Measurements from ENCODE around the gene LRRFIP1. TPM values are rescaled to one million over a fixed set of nuclear protein-coding genes. Genes with fewer than 3 reads are reported as not detected.
A peak's percentile ranks its signal among the peaks of the same experiment; 100 is the strongest.

LRRFIP1 gene
- total and polyA plus RNA-seq, 9 of the 15 experiments (the other 6 are each of a cell fraction or from before 2014, with no cell fraction given), result 13.1 to 45.2 (median 31.3) TPM

DNA sequence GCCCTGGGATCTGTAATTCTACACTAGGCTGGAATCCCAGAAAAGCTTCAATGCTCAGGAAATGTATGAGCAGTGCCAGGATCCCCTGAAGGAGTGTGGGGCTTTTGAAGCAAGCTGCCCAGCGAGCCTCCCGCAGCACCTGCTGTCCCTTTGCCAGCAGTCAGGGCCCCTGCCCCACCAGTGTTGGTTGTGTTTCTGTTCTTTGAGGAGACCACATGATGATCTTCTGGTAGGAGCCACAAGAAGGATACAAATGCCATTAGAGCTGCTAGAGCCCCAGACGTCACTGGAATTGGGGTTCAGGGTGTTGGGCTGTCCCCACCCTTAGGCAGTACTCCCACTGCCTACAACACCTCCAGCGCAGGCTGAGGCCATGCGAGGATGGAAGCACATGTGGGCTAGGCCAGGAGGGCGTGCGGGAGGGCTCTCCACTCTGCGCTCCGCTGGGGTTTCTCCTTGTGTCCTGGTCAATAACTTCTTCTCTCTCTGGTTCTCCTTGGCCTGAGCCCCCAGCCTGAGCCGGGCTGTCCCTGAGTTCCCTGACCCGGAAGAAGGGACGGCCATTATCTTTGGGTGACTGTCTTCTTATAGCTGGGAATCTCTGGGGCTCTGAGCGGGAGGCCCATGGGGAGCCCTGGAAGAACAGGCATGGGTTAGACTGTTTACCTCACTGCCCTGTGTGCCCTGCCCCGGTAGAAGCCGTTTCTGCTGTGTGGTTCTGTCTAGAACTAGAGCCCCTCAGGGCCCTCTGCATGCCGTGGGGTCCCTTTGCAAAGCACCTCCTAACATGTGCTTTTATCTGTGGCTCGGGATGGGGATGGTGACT, 73.9 kb downstream of the LRRFIP1 start:
- Histone ChIP-seq H3K9me1 (ENCODE audit: control insufficient read depth, insufficient read depth, low read length) (peaks cover 8% of the 10 kb centered on the region), H2AFZ (ENCODE audit: low read depth, low read length) (no peak overlapping the region), H3K27ac (ENCODE audit: extremely low read depth, low read depth, low read length) (peak overlapping the region; percentile 35; the same call in 1 of the 3 replicates), H3K9me3 (replicated peaks; ENCODE audit: control insufficient read depth, insufficient read depth, low read depth, low read length) (no peaks in the 10 kb centered on the region), H3K36me3 (ENCODE audit: control insufficient read depth, insufficient read depth, low read length) (no peaks in the 10 kb centered on the region), H3K4me2 (ENCODE audit: insufficient read depth, low read length) (peak overlapping the region; percentile 71; the same call in 1 of the 2 replicates), H3K79me2 (ENCODE audit: control insufficient read depth, insufficient read depth, low read length) (peaks cover 90% of the 10 kb centered on the region), H3K27me3 (ENCODE audit: control insufficient read depth in 2 of 2, insufficient read depth in 2 of 2, low read length in 2 of 2) (no peaks in the 10 kb centered on the region), H4K20me1 (replicated peaks; ENCODE audit: control insufficient read depth, insufficient read depth, low read length) (peaks cover 6% of the 10 kb centered on the region; the same call in 1 of the 2 replicates), H3K4me1 (replicated peaks in 1 of 2; ENCODE audit: control insufficient read depth in 2 of 2, insufficient read depth in 2 of 2, low read length in 2 of 2) (peaks cover 38 to 39% of the 10 kb centered on the region in 2 experiments), H3K9ac (ENCODE audit: insufficient read depth in 1 of 2, low read depth in 2 of 2, low read length in 2 of 2) (peak overlapping the region in 1 of 2 experiments; percentile 79; a peak in 2 of 4 replicates), H3K4me3 (no peak overlapping the region)
- DNase-seq (ENCODE audit: extremely low read depth in 1 of 4, low spot score in 3 of 4), result no peak
- intact Hi-C loops (cut with micrococcal nuclease) (no loop called here), in situ Hi-C loops (cut with MboI) (no loop called here)
- BruUV-seq (replicated peaks), result no TSS peak
- peak; percentile 26 for ATAC-seq
- TF ChIP-seq RBFOX2 (IDR thresholded peaks at IDR 0.05; ENCODE audit: low read depth, low read length), result 0 out of 2 replicates have a peak, but pooled peaks have one; percentile 10
- TF ChIP-seq SMARCE1 (IDR thresholded peaks at IDR 0.05), result no peak
- CTCF ChIA-PET (ENCODE audit: low intra/inter-chr PET ratio), result no interaction called here
- POLR2A ChIA-PET, result interaction anchor here (0.7 to 1.1 kb wide), 3 partner anchors 8 to 615 kb away, joined by 3 read pairs; no protein-coding TSS in a partner anchor
- WGBS (ENCODE audit: insufficient coverage, low coverage, missing lambda C conversion rate), result 43% methylated on average over 13 of the region's 17 CpGs
- FAIRE-seq, result no peak

DNA sequence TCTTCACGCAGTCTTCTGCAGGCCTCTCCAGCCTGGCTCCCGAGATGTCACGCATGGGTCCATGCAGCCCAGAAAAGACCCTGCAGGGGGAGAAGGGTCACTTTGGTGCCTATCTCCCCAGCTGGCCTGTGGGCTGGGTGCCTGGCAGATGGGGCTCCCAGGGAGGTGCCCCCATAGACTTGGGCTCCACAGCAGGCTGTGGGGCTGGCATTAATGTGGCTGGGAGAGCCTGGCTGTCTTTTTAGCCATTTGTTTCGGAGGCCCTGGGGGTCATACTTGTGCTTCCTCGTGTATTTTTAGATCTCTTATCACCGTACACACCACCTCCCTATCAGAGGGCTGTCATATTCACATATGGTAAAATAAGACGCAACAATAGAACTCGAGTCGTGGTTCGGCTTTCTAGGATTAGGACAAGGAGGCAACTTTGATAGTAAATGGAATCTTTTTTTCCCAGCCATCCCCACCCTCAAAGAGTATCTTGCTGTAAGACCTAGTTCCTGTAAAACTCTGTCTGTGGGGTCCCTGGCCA, 74.5 kb downstream of the LRRFIP1 start:
- Histone ChIP-seq H3K9me3 (replicated peaks; ENCODE audit: control insufficient read depth, insufficient read depth, low read depth, low read length) (no peaks in the 10 kb centered on the region), H3K4me1 (replicated peaks in 1 of 2; ENCODE audit: control insufficient read depth in 2 of 2, insufficient read depth in 2 of 2, low read length in 2 of 2) (peaks cover 33 to 39% of the 10 kb centered on the region in 2 experiments), H3K4me2 (ENCODE audit: insufficient read depth, low read length) (peak overlapping the region; percentile 71), H3K4me3 (no peak overlapping the region), H3K27ac (ENCODE audit: extremely low read depth, low read depth, low read length) (peak overlapping the region; percentile 15; the same call in 2 of the 3 replicates), H3K9ac (ENCODE audit: insufficient read depth in 1 of 2, low read depth in 2 of 2, low read length in 2 of 2) (peak overlapping the region; percentile 47 to 83), H2AFZ (ENCODE audit: low read depth, low read length) (no peak overlapping the region), H3K27me3 (ENCODE audit: control insufficient read depth in 2 of 2, insufficient read depth in 2 of 2, low read length in 2 of 2) (no peaks in the 10 kb centered on the region), H3K9me1 (ENCODE audit: control insufficient read depth, insufficient read depth, low read length) (peaks cover 8% of the 10 kb centered on the region), H3K36me3 (ENCODE audit: control insufficient read depth, insufficient read depth, low read length) (no peaks in the 10 kb centered on the region), H3K79me2 (ENCODE audit: control insufficient read depth, insufficient read depth, low read length) (peaks cover 84% of the 10 kb centered on the region), H4K20me1 (replicated peaks; ENCODE audit: control insufficient read depth, insufficient read depth, low read length) (peaks cover 6% of the 10 kb centered on the region; the same call in 1 of the 2 replicates)
- peak in 1 of 4 experiments; percentile 36 for DNase-seq (ENCODE audit: extremely low read depth in 1 of 4, low spot score in 3 of 4)
- intact Hi-C loops (cut with micrococcal nuclease), result no loop called here
- BruUV-seq (replicated peaks), result no TSS peak
- ChIA-PET POLR2A (interaction anchor here (0.6 to 1.9 kb wide), 3 partner anchors 8 to 614 kb away, joined by 3 to 11 read pairs (median 3); no protein-coding TSS in a partner anchor), CTCF (ENCODE audit: low intra/inter-chr PET ratio) (no interaction called here)
- WGBS (ENCODE audit: insufficient coverage, low coverage, missing lambda C conversion rate), result 12% methylated on average over 9 of the region's 10 CpGs
- ATAC-seq, result peak; percentile 32
- no peak for FAIRE-seq
- in situ Hi-C loops (cut with MboI), result no loop called here
- TF ChIP-seq TCF3 (CRISPR knock-in tag; IDR thresholded peaks at IDR 0.05), result peak; percentile 22; the same call in 1 of the 2 replicates
- TF ChIP-seq, protein P1, sequence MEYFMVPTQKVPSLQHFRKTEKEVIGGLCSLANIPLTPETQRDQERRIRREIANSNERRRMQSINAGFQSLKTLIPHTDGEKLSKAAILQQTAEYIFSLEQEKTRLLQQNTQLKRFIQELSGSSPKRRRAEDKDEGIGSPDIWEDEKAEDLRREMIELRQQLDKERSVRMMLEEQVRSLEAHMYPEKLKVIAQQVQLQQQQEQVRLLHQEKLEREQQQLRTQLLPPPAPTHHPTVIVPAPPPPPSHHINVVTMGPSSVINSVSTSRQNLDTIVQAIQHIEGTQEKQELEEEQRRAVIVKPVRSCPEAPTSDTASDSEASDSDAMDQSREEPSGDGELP (CRISPR knock-in tag; IDR thresholded peaks at IDR 0.05; ENCODE audit: borderline replicate concordance), result 0 out of 2 replicates have a peak, but pooled peaks have one; percentile 21
- no peak for TF ChIP-seq EWSR1 (IDR thresholded peaks at IDR 0.05; ENCODE audit: borderline replicate concordance, low read depth, partially characterized antibody)
- TF ChIP-seq, protein P2, sequence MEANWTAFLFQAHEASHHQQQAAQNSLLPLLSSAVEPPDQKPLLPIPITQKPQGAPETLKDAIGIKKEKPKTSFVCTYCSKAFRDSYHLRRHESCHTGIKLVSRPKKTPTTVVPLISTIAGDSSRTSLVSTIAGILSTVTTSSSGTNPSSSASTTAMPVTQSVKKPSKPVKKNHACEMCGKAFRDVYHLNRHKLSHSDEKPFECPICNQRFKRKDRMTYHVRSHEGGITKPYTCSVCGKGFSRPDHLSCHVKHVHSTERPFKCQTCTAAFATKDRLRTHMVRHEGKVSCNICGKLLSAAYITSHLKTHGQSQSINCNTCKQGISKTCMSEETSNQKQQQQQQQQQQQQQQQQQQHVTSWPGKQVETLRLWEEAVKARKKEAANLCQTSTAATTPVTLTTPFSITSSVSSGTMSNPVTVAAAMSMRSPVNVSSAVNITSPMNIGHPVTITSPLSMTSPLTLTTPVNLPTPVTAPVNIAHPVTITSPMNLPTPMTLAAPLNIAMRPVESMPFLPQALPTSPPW (CRISPR knock-in tag; IDR thresholded peaks at IDR 0.05), result no peak
- peak; percentile 15; the same call in 1 of the 2 replicates for TF ChIP-seq CBFA2T2 (conservative IDR thresholded peaks at IDR 0.05)
- no peak for TF ChIP-seq NCOA6 (IDR thresholded peaks at IDR 0.05)
- peak; percentile 37 for TF ChIP-seq CBFA2T3 (IDR thresholded peaks at IDR 0.05)
- peak; percentile 17; the same call in 1 of the 2 replicates for TF ChIP-seq NCOR1 (IDR thresholded peaks at IDR 0.05)
- TF ChIP-seq ZNF121 (CRISPR knock-in tag; conservative IDR thresholded peaks at IDR 0.05), result no peak
- TF ChIP-seq ZNF79 (CRISPR knock-in tag; IDR thresholded peaks at IDR 0.05; ENCODE audit: low read depth), result no peak
- TF ChIP-seq GATAD2A (IDR thresholded peaks at IDR 0.05), result no peak

All from K562 (cell line).